GM19372 (cell line): ENCODE data around the gene DUSP5.

ENCODE experiments used
- ATAC-seq: cut with Tn5 transposase; IDR thresholded peaks from one replicate; pipeline ENCODE4 v1.9.1; 2021; ENCODE audit warnings: mild to moderate bottlenecking, low read depth, moderate library complexity; ENCODE audit not compliant: unreplicated experiment

The DUSP5 gene

DNA sequence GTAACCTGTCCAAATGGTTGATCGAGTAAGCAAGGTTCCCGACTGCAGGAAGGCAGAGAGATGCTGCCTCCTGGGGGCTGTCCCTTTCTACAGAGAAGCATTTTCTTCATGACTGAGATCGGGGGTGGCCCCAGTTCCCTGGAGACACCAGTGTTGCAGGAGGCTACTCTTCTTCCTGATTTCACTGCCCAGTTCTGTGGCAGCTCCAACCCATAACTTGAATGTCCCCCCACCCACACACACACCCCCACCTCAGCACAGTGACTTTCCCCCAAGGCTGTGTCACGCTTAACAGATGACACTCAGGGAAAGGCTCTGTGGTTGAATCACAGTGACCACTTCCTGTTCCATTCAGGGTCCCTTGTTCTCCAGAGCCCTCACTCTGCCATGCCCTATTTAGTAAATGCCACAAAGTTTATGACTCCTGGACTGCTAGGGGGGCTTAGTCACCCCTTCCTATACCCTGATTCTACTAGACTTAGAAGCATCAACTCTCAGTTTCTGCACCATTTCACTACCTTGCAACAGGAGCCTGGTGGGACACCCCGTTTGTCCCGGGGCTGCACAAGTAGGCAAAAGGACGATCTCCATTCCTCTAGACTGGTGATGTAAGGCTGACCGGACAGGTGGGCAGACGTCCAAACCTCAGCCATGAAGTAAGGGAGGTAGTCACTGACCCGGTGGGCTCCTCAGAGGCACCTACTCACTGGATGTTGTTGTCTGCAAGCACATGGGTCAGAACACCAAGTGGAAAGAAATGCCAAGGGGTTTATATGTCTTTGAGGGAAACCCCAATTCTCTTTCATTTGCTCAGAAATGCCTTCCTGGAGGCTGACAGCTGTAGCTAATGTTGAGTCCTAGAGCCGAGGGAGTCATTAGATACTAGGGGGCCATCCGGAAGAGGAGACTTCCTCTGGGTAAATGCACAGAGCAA, 38.5 kb downstream of the DUSP5 start:
- ATAC-seq: peak; percentile 80

- ATAC-seq: no peak
These were observed 41.4 kb downstream of the DUSP5 start for GRCh38 chr10:110539091-110539490.

DNA sequence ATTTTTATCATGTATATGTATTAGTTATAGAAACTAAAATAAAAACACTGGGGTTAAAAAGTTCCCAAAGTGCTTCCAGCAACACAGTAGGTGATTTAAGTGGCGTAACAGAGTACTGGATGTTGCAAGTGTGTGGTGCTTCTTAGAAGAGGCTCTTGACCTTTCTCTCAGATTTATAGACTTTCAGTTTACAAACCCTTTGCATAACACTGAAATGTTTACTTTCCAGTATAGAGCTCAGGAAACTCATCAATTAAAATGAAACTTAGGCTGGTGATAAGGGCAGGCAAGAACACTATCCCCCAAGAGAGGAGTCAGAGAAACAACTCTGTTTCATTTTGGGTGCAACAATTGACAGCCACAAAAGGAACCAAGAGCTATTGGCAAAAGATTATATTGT, 42.3 kb downstream of the DUSP5 start:
- no peak for ATAC-seq

DNA sequence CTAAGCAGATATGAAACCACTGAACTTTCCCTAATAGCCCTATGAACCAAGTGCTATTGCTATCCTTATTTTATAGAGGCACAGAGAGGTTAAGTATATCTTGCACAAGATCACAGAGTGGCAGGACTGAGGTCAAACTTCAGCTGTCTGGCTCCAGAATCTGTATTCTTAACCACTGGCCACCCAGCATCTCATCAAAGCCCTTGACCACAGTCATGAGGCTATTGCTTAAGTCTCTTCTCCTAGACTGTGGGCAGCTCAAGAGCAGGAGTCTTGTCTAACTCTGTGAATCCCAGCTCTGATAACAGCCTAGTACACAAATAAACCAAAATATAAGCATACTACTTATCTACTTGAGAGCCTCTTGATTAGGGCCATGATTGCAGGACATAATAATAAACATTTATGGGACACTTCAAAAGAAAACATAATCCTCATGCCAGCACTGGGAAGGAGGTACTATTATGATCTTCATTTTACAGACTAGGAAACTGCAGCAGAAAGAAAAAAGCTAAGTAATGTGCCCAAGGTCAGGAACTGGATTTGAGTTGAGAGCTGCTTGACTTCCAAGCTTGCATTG, 47.3 kb downstream of the DUSP5 start:
- ATAC-seq: no peak

GRCh38 chr10:110546077-110546476, 48.4 kb downstream of the DUSP5 start:
- ATAC-seq: no peak

GRCh38 chr10:110546499-110547110, 48.9 kb downstream of the DUSP5 start:
- no peak for ATAC-seq

GRCh38 chr10:110547139-110547761, 49.5 kb downstream of the DUSP5 start:
- ATAC-seq: no peak

DNA sequence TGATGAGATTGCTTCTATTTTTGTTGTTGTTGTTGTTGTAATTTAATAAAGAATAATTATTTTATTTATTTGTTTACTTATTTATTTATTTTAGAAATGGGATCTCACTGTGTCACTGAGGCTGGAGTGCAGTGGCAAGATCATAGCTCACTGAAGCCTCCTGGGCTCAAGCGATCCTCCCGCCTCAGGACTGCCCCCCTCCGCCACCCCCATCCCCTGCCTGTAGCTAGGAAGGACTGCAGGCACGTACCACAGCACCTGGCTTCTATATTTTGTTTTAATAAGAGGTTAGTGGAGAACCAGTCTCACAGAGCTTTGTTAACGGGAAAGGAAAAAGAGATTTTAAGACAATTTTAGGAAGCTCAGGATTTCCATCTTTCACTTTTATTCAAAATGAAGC, 50.3 kb downstream of the DUSP5 start:
- ATAC-seq: no peak

- no peak for ATAC-seq
These were observed 51.5 kb downstream of the DUSP5 start for GRCh38 chr10:110549211-110549610.

- no peak for ATAC-seq
These were observed 56.2 kb downstream of the DUSP5 start for GRCh38 chr10:110553905-110554304.

DNA sequence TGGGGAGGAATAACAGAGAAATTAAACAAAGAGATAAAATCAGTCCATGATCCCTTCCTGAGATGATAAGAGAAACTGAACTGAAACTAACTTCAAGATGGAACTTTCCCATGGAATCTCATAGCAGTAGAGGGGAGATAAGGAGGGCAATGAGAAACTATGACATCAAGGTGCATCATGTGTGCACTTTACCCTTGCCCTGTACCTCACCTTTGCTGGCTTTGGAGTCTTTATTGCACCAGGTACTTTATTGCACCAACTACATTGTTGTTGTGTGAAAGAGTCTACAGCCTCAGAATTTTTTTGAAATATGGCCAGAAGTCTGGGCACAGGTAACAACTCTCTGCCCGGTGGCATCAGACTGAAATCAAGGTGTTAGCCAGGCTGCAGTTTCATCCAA, 58.6 kb downstream of the DUSP5 start:
- no peak for ATAC-seq

DNA sequence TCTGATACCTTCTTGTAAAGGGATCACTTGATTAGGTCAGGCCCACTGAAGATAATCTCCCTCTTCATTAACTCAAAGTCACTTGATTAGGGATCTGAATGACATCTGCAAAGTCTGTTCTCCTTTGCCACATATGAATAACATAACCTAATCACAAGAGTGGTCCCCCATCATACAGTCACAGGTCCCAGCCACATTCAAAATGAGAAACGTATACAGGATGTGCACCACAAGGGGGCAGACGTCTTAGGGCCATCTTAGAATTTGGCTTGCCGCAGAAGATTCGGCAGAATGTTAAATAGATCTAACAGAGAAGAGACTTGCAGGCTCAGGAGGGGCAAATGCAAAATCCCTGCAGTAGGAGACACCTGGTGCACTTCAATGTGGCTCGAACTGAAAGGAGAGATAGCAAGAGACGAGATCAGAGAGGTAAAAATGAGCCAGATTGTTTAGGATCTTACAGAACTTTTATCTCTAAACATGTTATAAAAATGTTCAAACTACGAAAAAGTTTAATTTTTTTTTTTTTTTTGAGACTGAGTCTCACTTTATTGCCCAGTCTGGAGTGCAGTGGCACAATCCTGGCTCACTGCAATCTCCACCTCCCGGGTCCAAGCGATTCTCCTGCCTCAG, 59.4 kb downstream of the DUSP5 start:
- ATAC-seq: no peak

DNA sequence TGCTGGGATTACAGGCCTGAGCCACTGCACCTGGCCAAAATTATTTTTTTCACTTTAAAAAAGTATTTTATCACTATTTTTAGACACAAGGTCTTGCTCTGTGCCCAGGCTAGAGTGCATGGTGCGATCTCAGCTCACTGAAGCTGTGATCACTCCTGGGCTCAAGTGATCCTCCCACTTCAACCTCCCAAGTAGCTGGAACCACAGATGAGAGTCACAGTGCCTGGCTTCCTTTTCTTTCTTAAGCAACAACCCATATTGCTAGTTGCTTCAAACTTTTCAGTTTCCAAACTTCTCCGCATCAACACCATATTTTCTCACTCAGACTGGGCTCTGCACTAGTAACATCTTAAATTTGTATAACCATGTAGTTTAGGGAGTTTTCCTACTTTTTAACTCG, 60.3 kb downstream of the DUSP5 start:
- ATAC-seq: no peak

DNA sequence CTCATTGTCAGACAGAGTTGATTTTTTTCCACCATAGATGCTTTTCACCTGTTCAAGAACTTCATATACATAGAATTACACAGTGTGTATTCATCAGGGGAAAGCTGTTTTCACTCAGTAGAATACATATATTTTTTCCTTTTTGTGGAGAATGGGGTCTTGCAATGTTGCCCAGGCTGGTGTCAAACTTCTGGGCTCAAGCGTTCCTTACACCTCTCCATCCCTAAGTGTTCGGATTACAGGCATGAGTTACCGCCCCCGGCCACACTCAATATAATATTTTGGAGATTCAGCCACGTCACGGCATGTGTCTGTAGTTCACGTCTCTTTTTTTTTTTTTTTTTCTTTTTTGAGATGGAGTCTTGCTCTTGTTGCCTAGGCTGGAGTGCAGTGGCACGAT, 62.3 kb downstream of the DUSP5 start:
- ATAC-seq: no peak
